Choroid plexus epithelial cell (primary cell): ENCODE data around the gene PPP1R13L.
"Not testable (repeated sequence)": the region's sequence is repeated elsewhere in the genome, so short reads cannot be mapped to it uniquely, and the experiment has no call there.

ENCODE experiments used
- DNase-seq: peaks from one replicate; pipeline ENCODE4 v3.0.0-alpha.2; 2010; ENCODE audit warnings: low read depth
- H3K4me3 ChIP-seq: 2 replicates; pipeline ENCODE4 v1.5.1; 2011; ENCODE audit warnings: low read depth, mild to moderate bottlenecking, control low read depth, low read length, moderate library complexity
- CTCF ChIP-seq: conservative IDR thresholded peaks from 2 replicates; pipeline ENCODE4 v1.5.1; 2011; ENCODE audit warnings: low read depth, mild to moderate bottlenecking, control low read depth, inconsistent platforms, low read length, moderate library complexity

PPP1R13L gene

GRCh38 chr19:45442408-45442777, 37.5 kb upstream of the PPP1R13L start:
- no peak for DNase-seq
- TF ChIP-seq CTCF, result no peak
- H3K4me3 ChIP-seq, result no peak overlapping the region

GRCh38 chr19:45440873-45441654, 36.2 kb upstream of the PPP1R13L start:
- TF ChIP-seq CTCF, result no peak
- H3K4me3 ChIP-seq, result no peak overlapping the region
- peak; percentile 73 for DNase-seq

GRCh38 chr19:45440259-45440638, 35.4 kb upstream of the PPP1R13L start:
- no peak for DNase-seq
- no peak for TF ChIP-seq CTCF
- peak overlapping the region; percentile 62 for H3K4me3 ChIP-seq

GRCh38 chr19:45439569-45440258, 34.8 kb upstream of the PPP1R13L start:
- peak; percentile 84 for TF ChIP-seq CTCF
- peak; percentile 82 for DNase-seq

GRCh38 chr19:45439190-45439568, 34.3 kb upstream of the PPP1R13L start:
- no peak for DNase-seq
- H3K4me3 ChIP-seq, result peak overlapping the region; percentile 62

More at GRCh38 chr19:45439569-45440258, 34.8 kb upstream of the PPP1R13L start:
- H3K4me3 ChIP-seq, result peak overlapping the region; percentile 62

GRCh38 chr19:45437328-45437727, 32.5 kb upstream of the PPP1R13L start:
- no peak for TF ChIP-seq CTCF
- no peak for DNase-seq
- H3K4me3 ChIP-seq, result no peak overlapping the region

More at GRCh38 chr19:45439190-45439568, 34.3 kb upstream of the PPP1R13L start:
- no peak for TF ChIP-seq CTCF

- not testable (repeated sequence) for DNase-seq, H3K4me3 ChIP-seq
These were observed 27.7 kb upstream of the PPP1R13L start for GRCh38 chr19:45432543-45432942.

GRCh38 chr19:45431008-45431407, 26.1 kb upstream of the PPP1R13L start:
- not testable (repeated sequence) for H3K4me3 ChIP-seq
- DNase-seq, result peak; percentile 78

- DNase-seq, H3K4me3 ChIP-seq: not testable (repeated sequence)
These were observed 25.0 kb upstream of the PPP1R13L start for GRCh38 chr19:45429896-45430295.
